HG03520 (cell line): ENCODE measurements around the gene CCSER2.
"Not testable (repeated sequence)": the region's sequence is repeated elsewhere in the genome, so short reads cannot be mapped to it uniquely, and the experiment has no call there.

Experiments used
- ATAC-seq: cut with Tn5 transposase; IDR thresholded peaks from one replicate; pipeline ENCODE4 v1.9.1; 2021; ENCODE audit warnings: mild to moderate bottlenecking, moderate library complexity; ENCODE audit not compliant: unreplicated experiment

The CCSER2 gene

GRCh38 chr10:84391326-84391725, 62.9 kb downstream of the CCSER2 start:
- no peak for ATAC-seq

GRCh38 chr10:84392181-84392580, 63.8 kb downstream of the CCSER2 start:
- ATAC-seq, result no peak

- ATAC-seq, result no peak
These were observed 67.2 kb downstream of the CCSER2 start for GRCh38 chr10:84395581-84395980.

- no peak for ATAC-seq
These were observed 69.4 kb downstream of the CCSER2 start for GRCh38 chr10:84397735-84398144.

GRCh38 chr10:84398696-84399095, 70.3 kb downstream of the CCSER2 start:
- no peak for ATAC-seq

GRCh38 chr10:84401854-84402611, 73.6 kb downstream of the CCSER2 start:
- no peak for ATAC-seq

GRCh38 chr10:84404783-84405182, 76.4 kb downstream of the CCSER2 start:
- ATAC-seq, result no peak

- ATAC-seq, result no peak
These were observed 77.3 kb downstream of the CCSER2 start for GRCh38 chr10:84405662-84406061.

- ATAC-seq, result no peak
These were observed 78.2 kb downstream of the CCSER2 start for GRCh38 chr10:84406561-84406960.

GRCh38 chr10:84407388-84408049, 79.1 kb downstream of the CCSER2 start:
- no peak for ATAC-seq

GRCh38 chr10:84412482-84412881, 84.1 kb downstream of the CCSER2 start:
- no peak for ATAC-seq

GRCh38 chr10:84414110-84414509, 85.7 kb downstream of the CCSER2 start:
- not testable (repeated sequence) for ATAC-seq

- ATAC-seq, result no peak
These were observed 87.3 kb downstream of the CCSER2 start for GRCh38 chr10:84415539-84416244.

GRCh38 chr10:84416245-84416555, 87.8 kb downstream of the CCSER2 start:
- ATAC-seq, result no peak

GRCh38 chr10:84423719-84424118, 95.3 kb downstream of the CCSER2 start:
- no peak for ATAC-seq

- no peak for ATAC-seq
These were observed 96.4 kb downstream of the CCSER2 start for GRCh38 chr10:84424731-84425167.

GRCh38 chr10:84427903-84428650, 99.7 kb downstream of the CCSER2 start:
- no peak for ATAC-seq

- no peak for ATAC-seq
These were observed 100.3 kb downstream of the CCSER2 start for GRCh38 chr10:84428711-84429110.

- ATAC-seq, result peak; percentile 100
These were observed 101.6 kb downstream of the CCSER2 start for GRCh38 chr10:84429926-84430520.

GRCh38 chr10:84432891-84433290, 104.5 kb downstream of the CCSER2 start:
- ATAC-seq, result no peak

GRCh38 chr10:84440781-84441180, 112.4 kb downstream of the CCSER2 start:
- ATAC-seq, result no peak
